HCT116 (cell line): ENCODE measurements around the gene TIGD3. TPM values are rescaled to one million over a fixed set of nuclear protein-coding genes. Genes with fewer than 3 reads are reported as not detected.

Experiments used
- ATAC-seq: fragments of 200-7000 bp; cut with Tn5 transposase; 2 replicates; pipeline ENCODE4 v1.9.1; 2020; ENCODE audit warnings: mild to moderate bottlenecking, moderate library complexity
- BruUV-seq: library from RNA; stranded (reverse); fragments of 400-500 nt; replicated peaks from 2 replicates; lab custom pipeline; 2021; lab: Mats Ljungman, UMichigan
- CTCF ChIA-PET: fragments of 300-600 bp; sonication (Branson Sonifier 250); formaldehyde crosslinking; loops from one replicate; lab custom pipeline; 2021; ENCODE audit warnings: antibody characterized with exemption; lab: Charles Lee
- POLR2A ChIA-PET: fragments of 300-600, 350-600 bp; sonication (Branson Sonifier 250); formaldehyde crosslinking; loops from one replicate; lab custom pipeline; 2021; ENCODE audit warnings: antibody characterized with exemption; lab: Charles Lee
- RAD21 ChIA-PET, 2 experiments: fragments of 300-600 bp; sonication (Branson Sonifier 250); formaldehyde crosslinking; loops; one replicate each; lab custom pipeline; 2023; ENCODE audit warnings: low total read pairs in 2 of 2; ENCODE audit not compliant: uncharacterized antibody in 2 of 2, unreplicated experiment in 2 of 2, low non-redundant PET in 1 of 2; lab: Charles Lee
- DNase-seq: peaks from one replicate; pipeline ENCODE4 v3.0.0-alpha.2; 2010; ENCODE audit warnings: low read depth, low spot score
- H2AFZ ChIP-seq: fragments of 200-600 bp; shearing (Covaris generic), sonication (generic); 2 replicates; pipeline ENCODE4 v1.6.1; 2017; ENCODE audit warnings: low read depth, mixed run types, mixed read lengths, antibody characterized with exemption, low read length; ENCODE audit not compliant: poor library complexity, severe bottlenecking
- H3K27ac ChIP-seq: 2 replicates; pipeline ENCODE4 v1.5.1; 2012; ENCODE audit warnings: low read depth, low read length
- H3K27me3 ChIP-seq: fragments of 200-600 bp; sonication (generic); 2 replicates; pipeline ENCODE4 v1.6.1; 2016; ENCODE audit warnings: mixed run types, low read length, mixed read lengths; ENCODE audit not compliant: insufficient read depth
- H3K36me3 ChIP-seq, 2 experiments: fragments of 200-500 bp in 1 of 2; fragments of 200-600 bp in 1 of 2; sonication (Bioruptor generic) in 1 of 2; sonication (generic) in 1 of 2; 2 replicates each; pipeline versions ENCODE4 v1.5.1 to v1.6.1; 2014 to 2016; ENCODE audit warnings: low read length in 2 of 2, inconsistent platforms in 1 of 2, mixed read lengths in 1 of 2, mixed run types in 1 of 2; ENCODE audit not compliant: insufficient read depth in 2 of 2, control insufficient read depth in 1 of 2
- H3K4me1 ChIP-seq, 2 experiments: fragments of 200-600 bp in 1 of 2; sonication (generic) in 1 of 2; 2 replicates each; pipeline versions ENCODE4 v1.5.1 to v1.6.1; 2012 to 2017; ENCODE audit warnings: low read length in 2 of 2, inconsistent platforms in 1 of 2, mild to moderate bottlenecking in 1 of 2, mixed read lengths in 1 of 2, mixed run types in 1 of 2, moderate library complexity in 1 of 2; ENCODE audit not compliant: insufficient read depth in 2 of 2, control insufficient read depth in 1 of 2
- H3K4me2 ChIP-seq: fragments of 200-600 bp; sonication (generic); 2 replicates; pipeline ENCODE4 v1.6.1; 2017; ENCODE audit warnings: mixed run types, low read length, mixed read lengths
- H3K4me3 ChIP-seq, 2 experiments: fragments of 200-600 bp in 1 of 2; sonication (generic) in 1 of 2; replicated peaks in 1 of 2; 2 replicates each; pipeline ENCODE4 v1.5.1; 2011 to 2016; ENCODE audit warnings: low read length in 2 of 2, control low read depth in 1 of 2, low read depth in 1 of 2, mild to moderate bottlenecking in 1 of 2, mixed read lengths in 1 of 2, mixed run types in 1 of 2
- H3K79me2 ChIP-seq: fragments of 200-600 bp; sonication (generic); 2 replicates; pipeline ENCODE4 v1.6.1; 2017; ENCODE audit warnings: mild to moderate bottlenecking, mixed run types, low read length, moderate library complexity, mixed read lengths; ENCODE audit not compliant: insufficient read depth
- H3K9ac ChIP-seq: fragments of 200-600 bp; sonication (generic); 2 replicates; pipeline ENCODE4 v1.6.1; 2016; ENCODE audit warnings: low read length, mixed read lengths
- H3K9me2 ChIP-seq: fragments of 200-600 bp; sonication (generic), shearing (Covaris generic); 2 replicates; pipeline ENCODE4 v1.6.1; 2017; ENCODE audit warnings: mixed run types, mild to moderate bottlenecking, moderate library complexity; ENCODE audit not compliant: insufficient read depth
- H3K9me3 ChIP-seq, 2 experiments: fragments of 200-500 bp in 1 of 2; fragments of 200-600 bp in 1 of 2; sonication (Bioruptor generic) in 1 of 2; sonication (generic) in 1 of 2; 2 replicates each; pipeline ENCODE4 v1.6.1; 2014 to 2017; ENCODE audit warnings: low read length in 2 of 2, mixed read lengths in 2 of 2, inconsistent platforms in 1 of 2, low read depth in 1 of 2, mild to moderate bottlenecking in 1 of 2, mixed run types in 1 of 2, moderate library complexity in 1 of 2; ENCODE audit not compliant: control insufficient read depth in 1 of 2, insufficient read depth in 1 of 2
- H4K20me1 ChIP-seq: fragments of 200-600 bp; sonication (generic), shearing (Covaris generic); 2 replicates; pipeline ENCODE4 v1.6.1; 2017; ENCODE audit warnings: mixed run types, mild to moderate bottlenecking, moderate library complexity; ENCODE audit not compliant: insufficient read depth
- CBX3 ChIP-seq: IDR thresholded peaks from 2 replicates; pipeline ENCODE4 v1.6.1; 2012; ENCODE audit warnings: low read depth
- FOSL1 ChIP-seq: IDR thresholded peaks from 2 replicates; pipeline ENCODE4 v1.6.1; 2012; ENCODE audit warnings: low read depth
- MAX ChIP-seq: IDR thresholded peaks from 2 replicates; pipeline ENCODE4 v1.6.1; 2012
- POLR2A ChIP-seq: IDR thresholded peaks from 2 replicates; pipeline ENCODE4 v1.7.0; 2011; ENCODE audit warnings: borderline replicate concordance; ENCODE audit not compliant: insufficient read depth, insufficient read length; ENCODE audit errors: extremely low read depth
- POLR2AphosphoS5 ChIP-seq: IDR thresholded peaks from 2 replicates; pipeline ENCODE4 v1.6.1; 2011; ENCODE audit warnings: mild to moderate bottlenecking, low read depth, low read length, moderate library complexity
- REST ChIP-seq: IDR thresholded peaks from 2 replicates; pipeline ENCODE4 v1.6.1; 2012; ENCODE audit warnings: low read depth
- SRF ChIP-seq: IDR thresholded peaks from 2 replicates; pipeline ENCODE4 v1.6.1; 2012; ENCODE audit warnings: low read depth
- intact Hi-C: fragments of 100-400 bp; cut with micrococcal nuclease; formaldehyde crosslinking; loops from 2 replicates; pipeline ENCODE4 v1.10.0; 2022
- total RNA-seq: library from RNA; stranded (reverse); gene quantifications from one replicate; pipeline ENCODE4 v1.2.1, GENCODE V29; 2021; ENCODE audit not compliant: unreplicated experiment

The TIGD3 gene
- total RNA-seq, 1 experiment from 2014 or later = 2.4 TPM

GRCh38 chr11:65379698-65380459 is 25.3 kb downstream of the TIGD3 start:
- Histone ChIP-seq H3K4me3 (no peak overlapping the region), H3K79me2 (no peaks in the 10 kb centered on the region), H3K4me2 (no peak overlapping the region), H4K20me1 (no peaks in the 10 kb centered on the region), H3K9ac (no peak overlapping the region), H2AFZ (no peak overlapping the region), H3K36me3 (no peaks in the 10 kb centered on the region), H3K4me1 (peaks cover 43 to 54% of the 10 kb centered on the region in 2 experiments), H3K9me2 (no peaks in the 10 kb centered on the region), H3K27me3 (no peaks in the 10 kb centered on the region), H3K27ac (no peak overlapping the region; the same call in 1 of the 2 replicates), H3K9me3 (no peaks in the 10 kb centered on the region)
- no TSS peak for BruUV-seq
- ATAC-seq (no peak), DNase-seq (no peak)
- RAD21 ChIA-PET = no interaction called here
- intact Hi-C loops = loop anchor here (5.0 kb wide), 2 partner anchors 127 to 192 kb away; partner anchors contain the start of genes FAM89B and ZNRD2
- POLR2A ChIA-PET = interaction anchor here (0.7 to 1.6 kb wide), 3 partner anchors 43 to 128 kb away, joined by 3 read pairs; partner anchors contain the start of gene NEAT1
- TF ChIP-seq MAX = no peak
- no peak for TF ChIP-seq POLR2A
- no peak for TF ChIP-seq SRF
- TF ChIP-seq REST = no peak
- TF ChIP-seq FOSL1 = no peak
- TF ChIP-seq CBX3 = no peak
- no peak for TF ChIP-seq POLR2AphosphoS5
- CTCF ChIA-PET = no interaction called here
